ENCODE results near the gene C16orf90.

GRCh38 chr16:3513892-3514583 is 18.7 kb upstream of the C16orf90 start:
- TF ChIP-seq CTCF (IDR thresholded peaks at IDR 0.05): no peak
- TF ChIP-seq POLR2AphosphoS5 (IDR thresholded peaks at IDR 0.05; ENCODE audit: insufficient read depth in 1 of 2, low read depth in 1 of 2): no peak
